NB4 (cell line): ENCODE data around the gene PATE3.

Experiments used
- MYC ChIP-seq: IDR thresholded peaks from 2 replicates; pipeline ENCODE4 v1.6.1; 2011; ENCODE audit warnings: low read depth, low read length
- TF ChIP-seq, protein P1 (sequence below): IDR thresholded peaks from one replicate; pipeline ENCODE4 v1.5.1; 2012; ENCODE audit warnings: low read depth, low read length

- TF ChIP-seq, protein P1, sequence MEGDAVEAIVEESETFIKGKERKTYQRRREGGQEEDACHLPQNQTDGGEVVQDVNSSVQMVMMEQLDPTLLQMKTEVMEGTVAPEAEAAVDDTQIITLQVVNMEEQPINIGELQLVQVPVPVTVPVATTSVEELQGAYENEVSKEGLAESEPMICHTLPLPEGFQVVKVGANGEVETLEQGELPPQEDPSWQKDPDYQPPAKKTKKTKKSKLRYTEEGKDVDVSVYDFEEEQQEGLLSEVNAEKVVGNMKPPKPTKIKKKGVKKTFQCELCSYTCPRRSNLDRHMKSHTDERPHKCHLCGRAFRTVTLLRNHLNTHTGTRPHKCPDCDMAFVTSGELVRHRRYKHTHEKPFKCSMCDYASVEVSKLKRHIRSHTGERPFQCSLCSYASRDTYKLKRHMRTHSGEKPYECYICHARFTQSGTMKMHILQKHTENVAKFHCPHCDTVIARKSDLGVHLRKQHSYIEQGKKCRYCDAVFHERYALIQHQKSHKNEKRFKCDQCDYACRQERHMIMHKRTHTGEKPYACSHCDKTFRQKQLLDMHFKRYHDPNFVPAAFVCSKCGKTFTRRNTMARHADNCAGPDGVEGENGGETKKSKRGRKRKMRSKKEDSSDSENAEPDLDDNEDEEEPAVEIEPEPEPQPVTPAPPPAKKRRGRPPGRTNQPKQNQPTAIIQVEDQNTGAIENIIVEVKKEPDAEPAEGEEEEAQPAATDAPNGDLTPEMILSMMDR: no peak
- no peak for TF ChIP-seq MYC
These were observed 19.4 kb upstream of the PATE3 start for GRCh38 chr11:125768336-125769046.
